GM23338 (cell line): ENCODE measurements around the gene SSTR4. TPM values are rescaled to one million over a fixed set of nuclear protein-coding genes. Genes with fewer than 3 reads are reported as not detected.

Source experiments
- ATAC-seq: fragments of 200-7000 bp; cut with Tn5 transposase; 3 replicates; pipeline ENCODE4 v1.9.1; 2020
- DNase-seq: peaks from one replicate; pipeline ENCODE4 v3.0.0-alpha.2; 2015; ENCODE audit warnings: low spot score
- H2AFZ ChIP-seq: fragments of 200-600 bp; sonication (generic); 2 replicates; pipeline ENCODE4 v1.8.0; 2016; ENCODE audit warnings: antibody characterized with exemption, mild to moderate bottlenecking, moderate library complexity
- H3F3A ChIP-seq: fragments of 200-600 bp; sonication (generic); replicated peaks from 2 replicates; pipeline ENCODE4 v1.8.0; 2017; ENCODE audit warnings: antibody characterized with exemption, mixed run types, low read depth
- H3K27ac ChIP-seq: fragments of 200-600 bp; sonication (generic); 2 replicates; pipeline ENCODE4 v1.6.1; 2016; ENCODE audit warnings: low read depth
- H3K27me3 ChIP-seq: fragments of 200-600 bp; sonication (generic); 2 replicates; pipeline ENCODE4 v1.8.0; 2016; ENCODE audit warnings: mild to moderate bottlenecking, mixed run types, moderate library complexity; ENCODE audit not compliant: insufficient read depth
- H3K36me3 ChIP-seq: fragments of 200-600 bp; sonication (generic); 2 replicates; pipeline ENCODE4 v1.8.0; 2016; ENCODE audit warnings: mild to moderate bottlenecking; ENCODE audit not compliant: insufficient read depth
- H3K4me1 ChIP-seq: fragments of 200-600 bp; sonication (generic); 2 replicates; pipeline ENCODE4 v1.8.0; 2016; ENCODE audit warnings: mild to moderate bottlenecking, moderate library complexity; ENCODE audit not compliant: insufficient read depth
- H3K4me2 ChIP-seq: fragments of 200-600 bp; sonication (generic); 2 replicates; pipeline ENCODE4 v1.7.1; 2017; ENCODE audit warnings: mixed run types
- H3K4me3 ChIP-seq: fragments of 200-600 bp; sonication (generic); 2 replicates; pipeline ENCODE4 v1.6.1; 2016; ENCODE audit warnings: mixed run types
- H3K79me2 ChIP-seq: fragments of 200-600 bp; sonication (generic); replicated peaks from 2 replicates; pipeline ENCODE4 v1.8.0; 2017; ENCODE audit warnings: mild to moderate bottlenecking; ENCODE audit not compliant: insufficient read depth
- H3K9me2 ChIP-seq: fragments of 200-600 bp; sonication (generic); 2 replicates; pipeline ENCODE4 v1.8.0; 2017; ENCODE audit not compliant: insufficient read depth
- H4K20me1 ChIP-seq: fragments of 200-600 bp; sonication (generic); replicated peaks from 2 replicates; pipeline ENCODE4 v1.8.0; 2017; ENCODE audit warnings: mild to moderate bottlenecking; ENCODE audit not compliant: insufficient read depth
- H3K27ac Mint-ChIP-seq: 2 replicates; pipeline ENCODE4 v1.8.0; 2020; ENCODE audit warnings: inconsistent platforms, mild to moderate bottlenecking, moderate library complexity, mixed read lengths
- H3K27me3 Mint-ChIP-seq: 3 replicates; pipeline ENCODE4 v1.8.0; 2022; ENCODE audit warnings: low read depth, mild to moderate bottlenecking, moderate library complexity, mixed read lengths, inconsistent platforms; ENCODE audit not compliant: insufficient read depth, poor library complexity
- H3K36me3 Mint-ChIP-seq: 3 replicates; pipeline ENCODE4 v1.8.0; 2021; ENCODE audit warnings: low read depth, mild to moderate bottlenecking, inconsistent platforms, moderate library complexity, mixed read lengths
- H3K4me1 Mint-ChIP-seq: 3 replicates; pipeline ENCODE4 v1.8.0; 2020; ENCODE audit warnings: mild to moderate bottlenecking, inconsistent platforms, mixed read lengths
- H3K4me3 Mint-ChIP-seq: 3 replicates; pipeline ENCODE4 v1.8.0; 2021; ENCODE audit warnings: moderate library complexity, mild to moderate bottlenecking, inconsistent platforms, mixed read lengths
- H3K9me3 Mint-ChIP-seq: 3 replicates; pipeline ENCODE4 v1.8.0; 2020; ENCODE audit warnings: moderate library complexity, mild to moderate bottlenecking, inconsistent platforms, mixed read lengths
- CTCF ChIP-seq, 2 experiments: fragments of 200-600 bp in 1 of 2; sonication (generic) in 1 of 2; conservative IDR thresholded peaks; 2 replicates each; pipeline versions ENCODE4 v1.5.1 to v1.6.1; 2016 to 2017; ENCODE audit warnings: antibody characterized with exemption in 2 of 2, low read depth in 2 of 2, mild to moderate bottlenecking in 2 of 2, moderate library complexity in 1 of 2
- EZH2 ChIP-seq: fragments of 200-600 bp; sonication (generic); IDR thresholded peaks from one replicate; pipeline ENCODE4 v1.8.0; 2017; ENCODE audit warnings: antibody characterized with exemption, mild to moderate bottlenecking, low read depth; ENCODE audit not compliant: unreplicated experiment
- NANOG ChIP-seq: IDR thresholded peaks from 2 replicates; pipeline ENCODE4 v1.6.1; 2016; ENCODE audit warnings: antibody characterized with exemption, borderline replicate concordance
- POLR2AphosphoS5 ChIP-seq: IDR thresholded peaks from 2 replicates; pipeline ENCODE4 v1.6.1; 2016; ENCODE audit warnings: antibody characterized with exemption, low read depth
- REST ChIP-seq: IDR thresholded peaks from one replicate; pipeline ENCODE4 v1.6.1; 2018; ENCODE audit warnings: antibody characterized with exemption; ENCODE audit not compliant: unreplicated experiment
- ZNF114 ChIP-seq: fragments of 250-450 bp; sonication (Bioruptor Pico); IDR thresholded peaks from 2 replicates; pipeline ENCODE4 v1.5.0; 2020; ENCODE audit warnings: mild to moderate bottlenecking, moderate library complexity
- ZNF331 ChIP-seq: fragments of 250-450 bp; sonication (Bioruptor Pico); IDR thresholded peaks from 2 replicates; pipeline ENCODE4 v1.5.0; 2020; ENCODE audit warnings: low read depth, mild to moderate bottlenecking, moderate library complexity
- polyA plus RNA-seq: library from polyadenylated mRNA; unstranded; fragments of >200 nt; fragmentation: Nextera tagmentation; extraction: Ambion mirVana; gene quantifications from 2 replicates; pipeline ENCODE4 v1.2.1, GENCODE V29; 2016
- total RNA-seq: library from RNA; depleted of rRNA; stranded (reverse); fragments of >200 nt; shearing (Covaris generic); gene quantifications from 2 replicates; pipeline ENCODE4 v1.2.3, GENCODE V29; 2014
- TF ChIP-seq, protein P1 (sequence below): fragments of 250-450 bp; sonication (Bioruptor Pico); IDR thresholded peaks from 2 replicates; pipeline ENCODE4 v1.5.0; 2020; ENCODE audit warnings: mild to moderate bottlenecking, moderate library complexity

SSTR4 gene
- total and polyA plus RNA-seq, 2 experiments from 2014 or later = not detected

- peaks cover 47% of the 10 kb centered on the region for H3K27me3 ChIP-seq
- H3K27ac Mint-ChIP-seq = no peak overlapping the region
- no peak overlapping the region for H3K4me2 ChIP-seq
- H3K27me3 Mint-ChIP-seq = peaks cover 36% of the 10 kb centered on the region
- H3K79me2 ChIP-seq = no peaks in the 10 kb centered on the region
- H3K4me3 Mint-ChIP-seq = no peak overlapping the region
- peaks cover 41% of the 10 kb centered on the region for H3K4me1 Mint-ChIP-seq
- no peak for ATAC-seq
- H4K20me1 ChIP-seq = no peaks in the 10 kb centered on the region
- H3K9me2 ChIP-seq = peaks cover 5% of the 10 kb centered on the region; the same call in 1 of the 2 replicates
- no peak overlapping the region for H3K27ac ChIP-seq
- H3K4me3 ChIP-seq = no peak overlapping the region
- no peaks in the 10 kb centered on the region for H3F3A ChIP-seq
- H2AFZ ChIP-seq = no peak overlapping the region
- H3K4me1 ChIP-seq = peaks cover 28% of the 10 kb centered on the region
- H3K9me3 Mint-ChIP-seq = no peaks in the 10 kb centered on the region
- H3K36me3 Mint-ChIP-seq = no peaks in the 10 kb centered on the region
- TF ChIP-seq EZH2 (no peak), NANOG (no peak), ZNF114 (CRISPR knock-in tag) (no peak), CTCF (conservative IDR thresholded peaks at IDR 0.05; ENCODE audit: low read depth in 2 of 2) (no peak), REST (no peak), POLR2AphosphoS5 (no peak), ZNF331 (CRISPR knock-in tag) (no peak)
- TF ChIP-seq, protein P1, sequence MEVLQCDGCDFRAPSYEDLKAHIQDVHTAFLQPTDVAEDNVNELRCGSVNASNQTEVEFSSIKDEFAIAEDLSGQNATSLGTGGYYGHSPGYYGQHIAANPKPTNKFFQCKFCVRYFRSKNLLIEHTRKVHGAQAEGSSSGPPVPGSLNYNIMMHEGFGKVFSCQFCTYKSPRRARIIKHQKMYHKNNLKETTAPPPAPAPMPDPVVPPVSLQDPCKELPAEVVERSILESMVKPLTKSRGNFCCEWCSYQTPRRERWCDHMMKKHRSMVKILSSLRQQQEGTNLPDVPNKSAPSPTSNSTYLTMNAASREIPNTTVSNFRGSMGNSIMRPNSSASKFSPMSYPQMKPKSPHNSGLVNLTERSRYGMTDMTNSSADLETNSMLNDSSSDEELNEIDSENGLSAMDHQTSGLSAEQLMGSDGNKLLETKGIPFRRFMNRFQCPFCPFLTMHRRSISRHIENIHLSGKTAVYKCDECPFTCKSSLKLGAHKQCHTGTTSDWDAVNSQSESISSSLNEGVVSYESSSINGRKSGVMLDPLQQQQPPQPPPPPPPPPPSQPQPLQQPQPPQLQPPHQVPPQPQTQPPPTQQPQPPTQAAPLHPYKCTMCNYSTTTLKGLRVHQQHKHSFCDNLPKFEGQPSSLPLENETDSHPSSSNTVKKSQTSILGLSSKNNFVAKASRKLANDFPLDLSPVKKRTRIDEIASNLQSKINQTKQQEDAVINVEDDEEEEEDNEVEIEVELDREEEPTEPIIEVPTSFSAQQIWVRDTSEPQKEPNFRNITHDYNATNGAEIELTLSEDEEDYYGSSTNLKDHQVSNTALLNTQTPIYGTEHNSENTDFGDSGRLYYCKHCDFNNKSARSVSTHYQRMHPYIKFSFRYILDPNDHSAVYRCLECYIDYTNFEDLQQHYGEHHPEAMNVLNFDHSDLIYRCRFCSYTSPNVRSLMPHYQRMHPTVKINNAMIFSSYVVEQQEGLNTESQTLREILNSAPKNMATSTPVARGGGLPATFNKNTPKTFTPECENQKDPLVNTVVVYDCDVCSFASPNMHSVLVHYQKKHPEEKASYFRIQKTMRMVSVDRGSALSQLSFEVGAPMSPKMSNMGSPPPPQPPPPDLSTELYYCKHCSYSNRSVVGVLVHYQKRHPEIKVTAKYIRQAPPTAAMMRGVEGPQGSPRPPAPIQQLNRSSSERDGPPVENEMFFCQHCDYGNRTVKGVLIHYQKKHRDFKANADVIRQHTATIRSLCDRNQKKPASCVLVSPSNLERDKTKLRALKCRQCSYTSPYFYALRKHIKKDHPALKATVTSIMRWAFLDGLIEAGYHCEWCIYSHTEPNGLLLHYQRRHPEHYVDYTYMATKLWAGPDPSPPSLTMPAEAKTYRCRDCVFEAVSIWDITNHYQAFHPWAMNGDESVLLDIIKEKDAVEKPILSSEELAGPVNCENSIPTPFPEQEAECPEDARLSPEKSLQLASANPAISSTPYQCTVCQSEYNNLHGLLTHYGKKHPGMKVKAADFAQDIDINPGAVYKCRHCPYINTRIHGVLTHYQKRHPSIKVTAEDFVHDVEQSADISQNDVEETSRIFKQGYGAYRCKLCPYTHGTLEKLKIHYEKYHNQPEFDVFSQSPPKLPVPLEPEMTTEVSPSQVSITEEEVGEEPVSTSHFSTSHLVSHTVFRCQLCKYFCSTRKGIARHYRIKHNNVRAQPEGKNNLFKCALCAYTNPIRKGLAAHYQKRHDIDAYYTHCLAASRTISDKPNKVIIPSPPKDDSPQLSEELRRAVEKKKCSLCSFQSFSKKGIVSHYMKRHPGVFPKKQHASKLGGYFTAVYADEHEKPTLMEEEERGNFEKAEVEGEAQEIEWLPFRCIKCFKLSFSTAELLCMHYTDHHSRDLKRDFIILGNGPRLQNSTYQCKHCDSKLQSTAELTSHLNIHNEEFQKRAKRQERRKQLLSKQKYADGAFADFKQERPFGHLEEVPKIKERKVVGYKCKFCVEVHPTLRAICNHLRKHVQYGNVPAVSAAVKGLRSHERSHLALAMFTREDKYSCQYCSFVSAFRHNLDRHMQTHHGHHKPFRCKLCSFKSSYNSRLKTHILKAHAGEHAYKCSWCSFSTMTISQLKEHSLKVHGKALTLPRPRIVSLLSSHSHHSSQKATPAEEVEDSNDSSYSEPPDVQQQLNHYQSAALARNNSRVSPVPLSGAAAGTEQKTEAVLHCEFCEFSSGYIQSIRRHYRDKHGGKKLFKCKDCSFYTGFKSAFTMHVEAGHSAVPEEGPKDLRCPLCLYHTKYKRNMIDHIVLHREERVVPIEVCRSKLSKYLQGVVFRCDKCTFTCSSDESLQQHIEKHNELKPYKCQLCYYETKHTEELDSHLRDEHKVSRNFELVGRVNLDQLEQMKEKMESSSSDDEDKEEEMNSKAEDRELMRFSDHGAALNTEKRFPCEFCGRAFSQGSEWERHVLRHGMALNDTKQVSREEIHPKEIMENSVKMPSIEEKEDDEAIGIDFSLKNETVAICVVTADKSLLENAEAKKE (CRISPR knock-in tag) = no peak
- H3K36me3 ChIP-seq = no peaks in the 10 kb centered on the region
- no peak for DNase-seq
These were observed 4.9 kb downstream of the SSTR4 start for GRCh38 chr20:23039885-23040508.
